IMR-90 (cell line): ENCODE data around the gene SOBP. TPM values are rescaled to one million over a fixed set of nuclear protein-coding genes. Genes with fewer than 3 reads are reported as not detected.

Experiments
- ATAC-seq: fragments of 200-7000 bp; cut with Tn5 transposase; 2 replicates; pipeline ENCODE4 v1.9.1; 2020; ENCODE audit warnings: low read depth, mild to moderate bottlenecking, moderate library complexity
- BruUV-seq: library from RNA; stranded (reverse); fragments of 400-500 nt; replicated peaks from 2 replicates; lab custom pipeline; 2021; lab: Mats Ljungman, UMichigan
- CTCF ChIA-PET: fragments of 300-600 bp; formaldehyde crosslinking; extraction: SDS; loops from one replicate; lab custom pipeline; 2021; ENCODE audit warnings: antibody characterized with exemption; lab: Yijun Ruan, JAX
- POLR2A ChIA-PET: fragments of 300-600 bp; sonication (Branson Sonifier 250); formaldehyde crosslinking; loops from one replicate; lab custom pipeline; 2022; ENCODE audit warnings: antibody characterized with exemption; ENCODE audit not compliant: unreplicated experiment; lab: Charles Lee
- DNase-seq: peaks from one replicate; pipeline ENCODE4 v3.0.0; 2013
- H2AFZ ChIP-seq: replicated peaks from 2 replicates; pipeline ENCODE3; 2013; ENCODE audit warnings: low read length, mild to moderate bottlenecking; ENCODE audit not compliant: poor library complexity
- H2AK5ac ChIP-seq: 2 replicates; pipeline ENCODE4 v1.6.1; 2013; ENCODE audit warnings: low read depth, low read length, inconsistent platforms
- H2AK9ac ChIP-seq: replicated peaks from 2 replicates; pipeline ENCODE3; 2013; ENCODE audit warnings: mild to moderate bottlenecking, low read depth, low read length, moderate library complexity; ENCODE audit not compliant: poor library complexity
- H2BK120ac ChIP-seq: 2 replicates; pipeline ENCODE4 v1.6.1; 2013; ENCODE audit warnings: low read depth, low read length, inconsistent platforms
- H2BK15ac ChIP-seq: 3 replicates; pipeline ENCODE4 v1.6.1; 2013; ENCODE audit warnings: low read depth, low read length, inconsistent platforms
- H2BK20ac ChIP-seq: 2 replicates; pipeline ENCODE4 v1.6.1; 2013; ENCODE audit warnings: low read depth, mild to moderate bottlenecking, inconsistent platforms, low read length, moderate library complexity
- H2BK5ac ChIP-seq: 2 replicates; pipeline ENCODE4 v1.6.1; 2013; ENCODE audit warnings: mild to moderate bottlenecking, low read depth, low read length, inconsistent platforms; ENCODE audit not compliant: poor library complexity, severe bottlenecking
- H3K14ac ChIP-seq: replicated peaks from 2 replicates; pipeline ENCODE4 v1.6.1; 2013; ENCODE audit warnings: low read depth, low read length, inconsistent platforms
- H3K18ac ChIP-seq: 2 replicates; pipeline ENCODE4 v1.6.1; 2013; ENCODE audit warnings: low read depth, low read length, control low read depth
- H3K23ac ChIP-seq: 2 replicates; pipeline ENCODE4 v1.6.1; 2013; ENCODE audit warnings: low read depth, low read length, inconsistent platforms
- H3K27ac ChIP-seq: 2 replicates; pipeline ENCODE4 v1.5.1; 2013; ENCODE audit warnings: mild to moderate bottlenecking, control low read depth, low read length; ENCODE audit not compliant: insufficient read depth
- H3K27me3 ChIP-seq: 2 replicates; pipeline ENCODE4 v1.6.1; 2013; ENCODE audit warnings: low read length; ENCODE audit not compliant: control insufficient read depth, insufficient read depth
- H3K36me3 ChIP-seq: 2 replicates; pipeline ENCODE4 v1.6.1; 2013; ENCODE audit warnings: low read length, mixed read lengths; ENCODE audit not compliant: control insufficient read depth, insufficient read depth
- H3K4ac ChIP-seq: 2 replicates; pipeline ENCODE4 v1.6.1; 2013; ENCODE audit warnings: low read depth, low read length, inconsistent platforms
- H3K4me1 ChIP-seq: 2 replicates; pipeline ENCODE4 v1.6.1; 2013; ENCODE audit warnings: low read length, mixed read lengths; ENCODE audit not compliant: control insufficient read depth, insufficient read depth
- H3K4me2 ChIP-seq: 2 replicates; pipeline ENCODE4 v1.6.1; 2013; ENCODE audit warnings: low read depth, mild to moderate bottlenecking, control low read depth, low read length, moderate library complexity
- H3K4me3 ChIP-seq: 2 replicates; pipeline ENCODE4 v1.5.1; 2013; ENCODE audit warnings: low read depth, mild to moderate bottlenecking, control low read depth, low read length, moderate library complexity; ENCODE audit not compliant: insufficient read depth
- H3K56ac ChIP-seq: 2 replicates; pipeline ENCODE4 v1.6.1; 2013; ENCODE audit warnings: low read length, inconsistent platforms; ENCODE audit not compliant: insufficient read depth; ENCODE audit errors: extremely low read depth
- H3K79me1 ChIP-seq, 2 experiments: 2 replicates each; pipeline ENCODE4 v1.6.1; 2013; ENCODE audit warnings: low read length in 2 of 2, inconsistent platforms in 1 of 2, low read depth in 1 of 2
- H3K9ac ChIP-seq: 2 replicates; pipeline ENCODE4 v1.6.1; 2013; ENCODE audit warnings: low read depth, low read length, control low read depth
- H3K9me1 ChIP-seq: 2 replicates; pipeline ENCODE4 v1.6.1; 2013; ENCODE audit warnings: low read length, inconsistent platforms; ENCODE audit not compliant: insufficient read depth
- H3K9me3 ChIP-seq: 2 replicates; pipeline ENCODE4 v1.6.1; 2013; ENCODE audit warnings: low read length; ENCODE audit not compliant: control insufficient read depth, insufficient read depth
- H4K20me1 ChIP-seq: 2 replicates; pipeline ENCODE4 v1.6.1; 2013; ENCODE audit warnings: low read length, inconsistent platforms; ENCODE audit not compliant: insufficient read depth
- H4K5ac ChIP-seq: 2 replicates; pipeline ENCODE4 v1.6.1; 2013; ENCODE audit warnings: mild to moderate bottlenecking, low read depth, low read length, control low read depth
- H4K8ac ChIP-seq, 2 experiments: 2 replicates each; pipeline ENCODE4 v1.6.1; 2013; ENCODE audit warnings: low read depth in 2 of 2, low read length in 2 of 2, control low read depth in 1 of 2, inconsistent platforms in 1 of 2
- H4K91ac ChIP-seq: 2 replicates; pipeline ENCODE4 v1.6.1; 2013; ENCODE audit warnings: low read depth, low read length, inconsistent platforms; ENCODE audit not compliant: insufficient read depth
- BHLHE40 ChIP-seq: fragments of 150-350 bp; IDR thresholded peaks from 2 replicates; pipeline ENCODE4 v1.6.1; 2016; ENCODE audit warnings: mild to moderate bottlenecking, low read depth, low read length
- CEBPB ChIP-seq: IDR thresholded peaks from 2 replicates; pipeline ENCODE4 v1.6.1; 2012; ENCODE audit warnings: low read depth, low read length, improper control_type of control experiment
- CHD1 ChIP-seq: IDR thresholded peaks from 2 replicates; pipeline ENCODE4 v1.6.1; 2012; ENCODE audit warnings: low read depth, low read length, improper control_type of control experiment
- CTCF ChIP-seq: conservative IDR thresholded peaks from 2 replicates; pipeline ENCODE4 v1.5.1; 2012; ENCODE audit warnings: mild to moderate bottlenecking, low read depth, low read length, improper control_type of control experiment
- ELK1 ChIP-seq: fragments of 150-350 bp; IDR thresholded peaks from 2 replicates; pipeline ENCODE4 v1.6.1; 2016; ENCODE audit warnings: low read depth, mild to moderate bottlenecking, low read length, moderate library complexity, borderline replicate concordance
- FOS ChIP-seq: fragments of 150-350 bp; IDR thresholded peaks from 2 replicates; pipeline ENCODE4 v1.6.1; 2016; ENCODE audit warnings: low read depth, low read length
- MAFK ChIP-seq: IDR thresholded peaks from 2 replicates; pipeline ENCODE4 v1.6.1; 2012; ENCODE audit warnings: low read depth, low read length, improper control_type of control experiment
- MAZ ChIP-seq: IDR thresholded peaks from 2 replicates; pipeline ENCODE4 v1.6.1; 2012; ENCODE audit warnings: low read depth, mild to moderate bottlenecking, low read length, improper control_type of control experiment, moderate library complexity, borderline replicate concordance
- MXI1 ChIP-seq: IDR thresholded peaks from 2 replicates; pipeline ENCODE4 v1.6.1; 2012; ENCODE audit warnings: low read depth, mild to moderate bottlenecking, low read length, moderate library complexity, borderline replicate concordance
- NFE2L2 ChIP-seq: fragments of 150-350 bp; IDR thresholded peaks from 2 replicates; pipeline ENCODE4 v1.6.1; 2016; ENCODE audit warnings: low read depth, mild to moderate bottlenecking, low read length
- POLR2A ChIP-seq: IDR thresholded peaks from 2 replicates; pipeline ENCODE4 v1.6.1; 2012; ENCODE audit warnings: mild to moderate bottlenecking, low read depth, low read length
- RAD21 ChIP-seq: IDR thresholded peaks from 2 replicates; pipeline ENCODE4 v1.6.1; 2012; ENCODE audit warnings: low read length, improper control_type of control experiment
- RCOR1 ChIP-seq: IDR thresholded peaks from 2 replicates; pipeline ENCODE4 v1.6.1; 2012; ENCODE audit warnings: mild to moderate bottlenecking, low read length, improper control_type of control experiment; ENCODE audit not compliant: insufficient replicate concordance
- RFX5 ChIP-seq: IDR thresholded peaks from 2 replicates; pipeline ENCODE4 v1.8.0; 2012; ENCODE audit warnings: low read depth, mild to moderate bottlenecking, low read length, moderate library complexity
- SMC3 ChIP-seq: fragments of 150-350 bp; IDR thresholded peaks from 2 replicates; pipeline ENCODE4 v1.6.1; 2016; ENCODE audit warnings: low read depth, mild to moderate bottlenecking, antibody characterized with exemption, low read length, moderate library complexity
- USF2 ChIP-seq: fragments of 150-350 bp; IDR thresholded peaks from 2 replicates; pipeline ENCODE4 v1.6.1; 2017; ENCODE audit warnings: mild to moderate bottlenecking, antibody characterized with exemption, low read length, low read depth
- WGBS, 2 experiments: methylation state at CpG; one replicate each; pipeline versions ENCODE4 v1.1.5 to v1.1.7; 2013; ENCODE audit warnings: missing lambda C conversion rate in 2 of 2; ENCODE audit not compliant: insufficient read length in 1 of 2; ENCODE audit errors: extremely low coverage in 2 of 2; 5-methylcytosine and 5-hydroxymethylcytosine counted together
- dilution Hi-C: fragments of 300-500 bp; cut with HindIII; formaldehyde crosslinking; loops from one replicate; pipeline ENCODE4 v1.14.3; 2018; ENCODE audit warnings: low sequenced_read_pairs; ENCODE audit not compliant: unreplicated experiment
- in situ Hi-C: fragments of 300-500 bp; cut with MboI; formaldehyde crosslinking; loops from 3 replicates; pipeline ENCODE4 v1.14.3; 2019; ENCODE audit warnings: low sequenced_read_pairs, inconsistent platforms, mixed read lengths
- intact Hi-C: fragments of 100-400 bp; cut with micrococcal nuclease; formaldehyde crosslinking; loops from 2 replicates; pipeline ENCODE4 v1.10.0; 2022
- polyA plus RNA-seq, 3 experiments: library from polyadenylated mRNA; depleted of rRNA; stranded (reverse); fragments of >200 nt; gene quantifications; 2 replicates each; pipeline ENCODE4 v1.2.3, GENCODE V29; 2012; ENCODE audit warnings: low replicate concordance in 1 of 3
- total RNA-seq: library from RNA; depleted of rRNA; stranded (reverse); fragments of >200 nt; gene quantifications from 2 replicates; pipeline ENCODE4 v1.2.3, GENCODE V29; 2012

Gene SOBP
- total and polyA plus RNA-seq, 2 of the 4 experiments (the other 2 are of a cell fraction), result 0.60 to 0.72 TPM

- Histone ChIP-seq H3K18ac (no peak overlapping the region), H3K9me1 (no peaks in the 10 kb centered on the region), H2AK9ac (no peak overlapping the region), H3K23ac (no peak overlapping the region), H2BK5ac (no peak overlapping the region), H3K27ac (no peak overlapping the region), H3K9ac (no peak overlapping the region), H3K27me3 (no peaks in the 10 kb centered on the region), H2AFZ (no peak overlapping the region), H3K56ac (no peak overlapping the region), H2AK5ac (no peak overlapping the region), H2BK15ac (no peak overlapping the region), H2BK20ac (no peak overlapping the region), H3K4ac (no peak overlapping the region), H4K8ac (no peak overlapping the region), H3K4me1 (no peaks in the 10 kb centered on the region), H3K36me3 (0 out of 2 replicates have a peak, but pooled peaks cover 1% of the 10 kb centered on the region), H3K9me3 (no peaks in the 10 kb centered on the region), H2BK120ac (no peak overlapping the region), H3K4me3 (no peak overlapping the region), H4K20me1 (no peaks in the 10 kb centered on the region), H4K5ac (no peak overlapping the region), H3K79me1 (no peaks in the 10 kb centered on the region), H4K91ac (no peak overlapping the region), H3K4me2 (no peak overlapping the region), H3K14ac (no peak overlapping the region)
- no TSS peak for BruUV-seq
- no peak for DNase-seq
- TF ChIP-seq CTCF, result no peak
- TF ChIP-seq CHD1, result no peak
- TF ChIP-seq NFE2L2, result no peak
- TF ChIP-seq USF2, result no peak
- TF ChIP-seq SMC3, result no peak
- no peak for TF ChIP-seq FOS
- TF ChIP-seq ELK1, result no peak
- no peak for TF ChIP-seq RAD21
- no peak for TF ChIP-seq CEBPB
- TF ChIP-seq POLR2A, result no peak
- no peak for TF ChIP-seq RCOR1
- no peak for TF ChIP-seq MAFK
- TF ChIP-seq MAZ, result no peak
- no peak for TF ChIP-seq RFX5
- TF ChIP-seq BHLHE40, result no peak
- no peak for TF ChIP-seq MXI1
- dilution Hi-C loops (no loop called here), intact Hi-C loops (no loop called here), in situ Hi-C loops (no loop called here)
- no peak for ATAC-seq
- CTCF ChIA-PET, result interaction anchor here (0.6 kb wide), 1 partner anchor 1844 kb away, joined by 4 read pairs; no protein-coding TSS in a partner anchor
- POLR2A ChIA-PET, result no interaction called here
- no CpG with 5 or more reads among the region's 4 CpGs for whole genome bisulfite sequencing, 2 experiments
Observed at GRCh38 chr6:107613651-107614379, 123.9 kb downstream of the SOBP start.
